Esophagus squamous epithelium (tissue), 4 donors: ENCODE data around the gene NLRP8.

Source experiments
- CTCF ChIP-seq, 6 experiments: fragments of 450-650 bp in 4 of 6; fragments of 200-600 bp in 2 of 6; sonication (generic) in 2 of 6; IDR thresholded peaks; one replicate each; pipeline ENCODE4 v1.5.1; 2016 to 2019; ENCODE audit warnings: antibody characterized with exemption in 6 of 6, mild to moderate bottlenecking in 4 of 6, moderate library complexity in 4 of 6
- POLR2A ChIP-seq, 4 donors: fragments of 450-650 bp; IDR thresholded peaks; one replicate each; pipeline ENCODE4 v1.6.1; 2017; ENCODE audit warnings: antibody characterized with exemption in 4 of 4, mild to moderate bottlenecking in 4 of 4, moderate library complexity in 3 of 4

- TF ChIP-seq CTCF (IDR thresholded peaks at IDR 0.05) (no peak), POLR2A (IDR thresholded peaks at IDR 0.05) (no peak)
These were observed 12.4 kb upstream of the NLRP8 start for GRCh38 chr19:55935206-55935605.
